ENCODE data around the gene C11orf54.

DNA sequence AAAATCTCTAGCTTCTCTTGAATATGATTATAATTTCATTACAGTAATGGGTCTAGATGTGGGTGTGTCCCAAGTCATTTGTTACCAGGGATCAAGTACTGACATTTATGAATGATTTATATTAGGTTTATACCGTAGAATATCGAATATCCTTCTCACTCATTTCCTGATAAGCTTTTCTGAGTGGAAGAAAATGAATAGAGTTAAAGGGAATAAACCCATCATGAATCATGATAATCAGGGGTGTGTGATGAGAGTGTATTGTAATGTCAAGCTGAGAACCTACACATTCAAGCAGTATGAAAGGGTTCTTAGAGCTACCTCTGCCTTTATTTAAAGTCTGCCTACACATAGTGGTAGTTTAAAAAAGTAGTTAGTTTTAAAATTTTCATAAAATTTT lies 59.9 kb downstream of the C11orf54 start:
- TF ChIP-seq POLR2A (IDR thresholded peaks at IDR 0.05) (no peak), CTCF (IDR thresholded peaks at IDR 0.05) (no peak), POLR2AphosphoS5 (IDR thresholded peaks at IDR 0.05) (no peak)

All from prostate gland (tissue), 2 donors.